Measurements from ENCODE around the gene EML3. TPM values are rescaled to one million over a fixed set of nuclear protein-coding genes. Genes with fewer than 3 reads are reported as not detected.

EML3 gene
- total and polyA plus RNA-seq, 2 of the 8 experiments (the other 6 are each of a cell fraction or from before 2014, with no cell fraction given) = 19.2 to 29.9 TPM

- H4K91ac ChIP-seq (replicated peaks; ENCODE audit: insufficient read length, low read length) = no peak overlapping the region
- H3K79me1 ChIP-seq (ENCODE audit: low read depth, low read length) = 0 out of 2 replicates have a peak, but pooled peaks cover 4% of the 10 kb centered on the region
- no peak overlapping the region for H2BK20ac ChIP-seq (ENCODE audit: low read length)
- no peak overlapping the region for H4K8ac ChIP-seq (ENCODE audit: extremely low read depth, insufficient read depth, low read length)
- 94% methylated on average over 12 of the region's 12 CpGs; no CpG with 5 or more reads in 1 of the 2 experiments for WGBS, 2 experiments (ENCODE audit: extremely low coverage in 1 of 2, insufficient coverage in 1 of 2, insufficient read length in 1 of 2, insufficient replicate concordance in 2 of 2, low coverage in 1 of 2, low lambda C conversion rate in 2 of 2, missing lambda C conversion rate in 1 of 2)
- H3K27ac ChIP-seq (ENCODE audit: low read depth, low read length) = no peak overlapping the region
- no peak overlapping the region for H3K56ac ChIP-seq (replicated peaks; ENCODE audit: insufficient read length, low read depth, low read length)
- H2AFZ ChIP-seq (ENCODE audit: low read length) = no peak overlapping the region
- peaks cover 6 to 30% (median 18%) of the 10 kb centered on the region in 4 experiments for H3K36me3 ChIP-seq (ENCODE audit: control insufficient read depth in 2 of 4, insufficient read depth in 4 of 4, low read length in 3 of 4)
- POLR2A ChIA-PET (ENCODE audit: partially characterized antibody) = interaction anchor here (0.7 to 20.7 kb wide), 5 partner anchors 11 to 217 kb away, joined by 3 to 336 read pairs (median 3); partner anchors contain the start of gene TUT1
- no peak overlapping the region for H2BK15ac ChIP-seq (ENCODE audit: low read length)
- peaks cover 13% of the 10 kb centered on the region for H3K23me2 ChIP-seq (ENCODE audit: low read depth, low read length)
- no peaks in the 10 kb centered on the region for H3K9me3 ChIP-seq (ENCODE audit: insufficient read depth in 2 of 2, low read depth in 1 of 2, low read length in 1 of 2)
- no peak overlapping the region for H2BK120ac ChIP-seq (replicated peaks; ENCODE audit: low read depth, low read length)
- H3K18ac ChIP-seq (ENCODE audit: extremely low read depth, low read length) = no peak overlapping the region
- H4K20me1 ChIP-seq (replicated peaks in 1 of 2; ENCODE audit: control insufficient read depth in 1 of 2, insufficient read depth in 2 of 2, low read length in 2 of 2) = peaks cover 0 to 5% of the 10 kb centered on the region in 2 experiments
- CTCF ChIA-PET (ENCODE audit: partially characterized antibody) = interaction anchor here (0.6 to 2.4 kb wide), 4 partner anchors 12 to 148 kb away, joined by 3 to 15 read pairs (median 3); no protein-coding TSS in a partner anchor
- H3K79me2 ChIP-seq (ENCODE audit: control insufficient read depth in 1 of 2, insufficient read depth in 2 of 2, low read length in 2 of 2) = peaks cover 0 to 14% of the 10 kb centered on the region in 2 experiments; a peak in 3 of 4 replicates
- H3K4ac ChIP-seq (replicated peaks; ENCODE audit: insufficient read length, low read depth, low read length) = no peak overlapping the region
- no peak overlapping the region for H3K4me3 ChIP-seq (ENCODE audit: extremely low read depth in 1 of 4, insufficient read depth in 2 of 4, low read depth in 3 of 4, low read length in 4 of 4)
- H3K4me1 ChIP-seq (replicated peaks in 1 of 4; ENCODE audit: control insufficient read depth in 3 of 4, insufficient read depth in 4 of 4, low read length in 3 of 4) = peaks cover 0 to 11% (median 4%) of the 10 kb centered on the region in 4 experiments; a peak in 3 of 7 replicates
- H3K23ac ChIP-seq (ENCODE audit: insufficient read length) = no peak overlapping the region
- no peak overlapping the region for H3K9ac ChIP-seq (replicated peaks in 1 of 4; ENCODE audit: extremely low read depth in 1 of 4, low read depth in 3 of 4, low read length in 3 of 4)
- no peak overlapping the region for H4K5ac ChIP-seq (ENCODE audit: insufficient read length, low read depth, low read length)
- no peak overlapping the region for H3K14ac ChIP-seq (ENCODE audit: insufficient read length)
- no peak overlapping the region for H3K4me2 ChIP-seq (ENCODE audit: insufficient read depth in 1 of 2, low read depth in 2 of 2, low read length in 2 of 2)
- FAIRE-seq = no peak
- H2BK5ac ChIP-seq (ENCODE audit: low read depth, low read length) = no peak overlapping the region
- H3K27me3 ChIP-seq (replicated peaks in 1 of 4; ENCODE audit: control insufficient read depth in 3 of 4, extremely low read depth in 1 of 4, insufficient read depth in 3 of 4, low read length in 3 of 4) = no peaks in the 10 kb centered on the region
- no peak overlapping the region for H2BK12ac ChIP-seq (ENCODE audit: low read depth, low read length)
- no peak for DNase-seq (ENCODE audit: low read depth in 1 of 2, low spot score in 2 of 2)
- no peak overlapping the region for H2AK5ac ChIP-seq (ENCODE audit: low read depth, low read length)
- TF ChIP-seq YY1 (IDR thresholded peaks at IDR 0.05; ENCODE audit: low read depth, low read length) = no peak
Observed at GRCh38 chr11:62577046-62577714, 35.4 kb downstream of the EML3 start.
